ENCODE data around the gene LCN6.
A peak's percentile ranks its signal among the peaks of the same experiment; 100 is the strongest.

Gene LCN6

GRCh38 chr9:136776947-136777346, 28.6 kb upstream of the LCN6 start:
- TF ChIP-seq CTCF (IDR thresholded peaks at IDR 0.05; ENCODE audit: insufficient read depth, low read depth, low read length, missing control alignments), result no peak
- no peak for DNase-seq (ENCODE audit: low read depth)
- H3K4me3 ChIP-seq (ENCODE audit: low read depth, low read length), result no peak overlapping the region

GRCh38 chr9:136775191-136775590, 26.9 kb upstream of the LCN6 start:
- TF ChIP-seq CTCF (IDR thresholded peaks at IDR 0.05; ENCODE audit: insufficient read depth, low read depth, low read length, missing control alignments), result no peak
- no peak overlapping the region for H3K4me3 ChIP-seq (ENCODE audit: low read depth, low read length)
- no peak for DNase-seq (ENCODE audit: low read depth)

GRCh38 chr9:136774416-136775045, 26.2 kb upstream of the LCN6 start:
- no peak for TF ChIP-seq CTCF (IDR thresholded peaks at IDR 0.05; ENCODE audit: insufficient read depth, low read depth, low read length, missing control alignments)
- H3K4me3 ChIP-seq (ENCODE audit: low read depth, low read length), result no peak overlapping the region
- DNase-seq (ENCODE audit: low read depth), result no peak

- TF ChIP-seq CTCF (IDR thresholded peaks at IDR 0.05; ENCODE audit: insufficient read depth, low read depth, low read length, missing control alignments), result no peak
- no peak overlapping the region for H3K4me3 ChIP-seq (ENCODE audit: low read depth, low read length)
- DNase-seq (ENCODE audit: low read depth), result peak; percentile 61
Observed at GRCh38 chr9:136773386-136774044, 25.2 kb upstream of the LCN6 start.

- TF ChIP-seq CTCF (IDR thresholded peaks at IDR 0.05; ENCODE audit: insufficient read depth, low read depth, low read length, missing control alignments), result no peak
- no peak overlapping the region for H3K4me3 ChIP-seq (ENCODE audit: low read depth, low read length)
- DNase-seq (ENCODE audit: low read depth), result no peak
Observed at GRCh38 chr9:136771907-136772415, 23.6 kb upstream of the LCN6 start.

- peak; percentile 44 for DNase-seq (ENCODE audit: low read depth)
- peak; percentile 63 for TF ChIP-seq CTCF (IDR thresholded peaks at IDR 0.05; ENCODE audit: insufficient read depth, low read depth, low read length, missing control alignments)
- H3K4me3 ChIP-seq (ENCODE audit: low read depth, low read length), result no peak overlapping the region
Observed at GRCh38 chr9:136769710-136770191, 21.4 kb upstream of the LCN6 start.

- peak; percentile 82 for DNase-seq (ENCODE audit: low read depth)
- 0 out of 2 replicates have a peak overlapping the region, but pooled peaks have one; percentile 40 for H3K4me3 ChIP-seq (ENCODE audit: low read depth, low read length)
Observed at GRCh38 chr9:136766410-136767120, 18.2 kb upstream of the LCN6 start.

- peak overlapping the region; percentile 40 for H3K4me3 ChIP-seq (ENCODE audit: low read depth, low read length)
- peak; percentile 85 for DNase-seq (ENCODE audit: low read depth)
Observed at GRCh38 chr9:136765745-136766409, 17.6 kb upstream of the LCN6 start.

All from GM12865 (cell line).